H1 (cell line): ENCODE data around the gene EXOSC7. TPM values are rescaled to one million over a fixed set of nuclear protein-coding genes. Genes with fewer than 3 reads are reported as not detected.

Experiments used
- CHD7 ChIP-seq: fragments of 300-600 bp; sonication (generic); IDR thresholded peaks from 2 replicates; pipeline ENCODE4 v1.7.1; 2012; ENCODE audit warnings: low read length, moderate library complexity, mild to moderate bottlenecking, inconsistent platforms; ENCODE audit not compliant: insufficient replicate concordance
- EZH2 ChIP-seq: fragments of 200-600 bp; sonication (generic); IDR thresholded peaks from 2 replicates; pipeline ENCODE4 v1.7.1; 2012; ENCODE audit warnings: low read depth, mild to moderate bottlenecking, moderate library complexity, low read length, inconsistent platforms; ENCODE audit not compliant: severe bottlenecking
- JUN ChIP-seq: IDR thresholded peaks from 2 replicates; pipeline ENCODE4 v1.6.1; 2011; ENCODE audit warnings: low read depth, mild to moderate bottlenecking, improper control_type of control experiment, low read length
- POU5F1 ChIP-seq: IDR thresholded peaks from 2 replicates; pipeline ENCODE4 v1.6.1; 2011; ENCODE audit warnings: low read depth, mild to moderate bottlenecking, low read length, moderate library complexity
- SP1 ChIP-seq: IDR thresholded peaks from 2 replicates; pipeline ENCODE4 v1.6.1; 2011; ENCODE audit warnings: low read depth, low read length
- ZNF274 ChIP-seq: IDR thresholded peaks from 2 replicates; pipeline ENCODE4 v1.7.0; 2012; ENCODE audit warnings: low read length, borderline replicate concordance; ENCODE audit errors: extremely low read depth
- polyA plus RNA-seq, 7 experiments: library from polyadenylated mRNA; depleted of rRNA in 3 of 7; stranded (reverse) in 5 of 7; unstranded in 2 of 7; fragments of >200 nt in 5 of 7; fragments of 200-250 nt in 2 of 7; gene quantifications; 1 replicate in 5 of 7; 2 replicates in 1 of 7; 4 replicates in 1 of 7; pipeline versions ENCODE4 v1.2.1 to v1.2.3, GENCODE V29; 2011 to 2013; ENCODE audit warnings: missing spikeins in 2 of 7, mixed read lengths in 2 of 7
- total RNA-seq: library from RNA; stranded (reverse); fragmentation: NEBNext Ultra II Directional; extraction: Animal tissue kit (Norgen Biotek cat#: 25700); gene quantifications from 2 replicates; pipeline ENCODE4 v1.2.1, GENCODE V29; 2021

EXOSC7 gene
- total and polyA plus RNA-seq, 2 of the 8 experiments (the other 6 are each of a cell fraction or from before 2014, with no cell fraction given) = 92.7 to 94.5 TPM

GRCh38 chr3:44950275-44950734 is 25.7 kb upstream of the EXOSC7 start (continued):
- no peak for TF ChIP-seq CHD7
- TF ChIP-seq JUN = no peak
- no peak for TF ChIP-seq SP1
- TF ChIP-seq EZH2 = no peak
- no peak for TF ChIP-seq POU5F1
- TF ChIP-seq ZNF274 = no peak
